Thyroid gland (tissue), 4 donors: Measurements from ENCODE around the gene PSMB11. TPM values are rescaled to one million over a fixed set of nuclear protein-coding genes. Genes with fewer than 3 reads are reported as not detected.

ENCODE experiments used
- DNase-seq, 2 donors: peaks; one replicate each; pipeline ENCODE4 v3.0.0-alpha.2; 2019
- H3K27ac ChIP-seq, 3 donors: fragments of 200-600 bp; sonication (generic); 1 replicate in 2 of 3; 2 replicates in 1 of 3; pipeline ENCODE4 v1.5.1; 2016 to 2019; ENCODE audit warnings: mild to moderate bottlenecking in 1 of 3, moderate library complexity in 1 of 3
- H3K27me3 ChIP-seq: fragments of 200-600 bp; sonication (generic); one replicate; pipeline ENCODE4 v1.5.1; 2019
- H3K36me3 ChIP-seq, 2 donors: fragments of 200-600 bp; sonication (generic); one replicate each; pipeline ENCODE4 v1.5.1; 2016 to 2019
- H3K4me1 ChIP-seq, 2 donors: fragments of 200-600 bp; sonication (generic); one replicate each; pipeline ENCODE4 v1.5.1; 2017 to 2019
- H3K4me3 ChIP-seq, 3 donors: fragments of 200-600 bp; sonication (generic); replicated peaks in 1 of 3; 1 replicate in 2 of 3; 2 replicates in 1 of 3; pipeline ENCODE4 v1.5.1; 2016; ENCODE audit warnings: mild to moderate bottlenecking in 1 of 3
- H3K9me3 ChIP-seq: fragments of 200-600 bp; sonication (generic); one replicate; pipeline ENCODE4 v1.5.1; 2017
- POLR2A ChIP-seq, 2 donors: fragments of 450-650 bp; IDR thresholded peaks; one replicate each; pipeline ENCODE4 v1.6.1; 2017; ENCODE audit warnings: antibody characterized with exemption in 2 of 2, mild to moderate bottlenecking in 2 of 2, moderate library complexity in 1 of 2
- WGBS, 2 donors: methylation state at CpG; one replicate each; pipeline ENCODE4 v1.1.5; 2017; 5-methylcytosine and 5-hydroxymethylcytosine counted together
- intact Hi-C: fragments of 100-400 bp; cut with DNase I; formaldehyde crosslinking; loops from one replicate; pipeline ENCODE4 v1.15.1; 2023
- total RNA-seq, 4 donors: library from RNA; depleted of rRNA; stranded (reverse); fragments of >200 nt; gene quantifications; one replicate each; pipeline ENCODE4 v1.2.3, GENCODE V29; 2016
- TF ChIP-seq, protein P1 (sequence below), 6 experiments: fragments of 200-600 bp in 3 of 6; fragments of 450-650 bp in 3 of 6; sonication (generic) in 3 of 6; IDR thresholded peaks; one replicate each; pipeline ENCODE4 v1.5.1; 2016 to 2019; ENCODE audit warnings: antibody characterized with exemption in 6 of 6, mild to moderate bottlenecking in 2 of 6, inconsistent platforms in 1 of 6, moderate library complexity in 1 of 6

The PSMB11 gene
- total RNA-seq, 4 donors from 2014 or later, result not detected

- H3K36me3 ChIP-seq, result peaks cover 29 to 37% of the 10 kb centered on the region in 2 donors
- H3K4me1 ChIP-seq, result peaks cover 7 to 11% of the 10 kb centered on the region in 2 donors
- no peak for DNase-seq
- H3K27me3 ChIP-seq, result no peaks in the 10 kb centered on the region
- WGBS, 2 donors, result 77 to 83% methylated on average over 2 of the region's 2 CpGs
- no peak overlapping the region for H3K4me3 ChIP-seq
- intact Hi-C loops, result no loop called here
- no peak overlapping the region for H3K27ac ChIP-seq
- TF ChIP-seq, protein P1, sequence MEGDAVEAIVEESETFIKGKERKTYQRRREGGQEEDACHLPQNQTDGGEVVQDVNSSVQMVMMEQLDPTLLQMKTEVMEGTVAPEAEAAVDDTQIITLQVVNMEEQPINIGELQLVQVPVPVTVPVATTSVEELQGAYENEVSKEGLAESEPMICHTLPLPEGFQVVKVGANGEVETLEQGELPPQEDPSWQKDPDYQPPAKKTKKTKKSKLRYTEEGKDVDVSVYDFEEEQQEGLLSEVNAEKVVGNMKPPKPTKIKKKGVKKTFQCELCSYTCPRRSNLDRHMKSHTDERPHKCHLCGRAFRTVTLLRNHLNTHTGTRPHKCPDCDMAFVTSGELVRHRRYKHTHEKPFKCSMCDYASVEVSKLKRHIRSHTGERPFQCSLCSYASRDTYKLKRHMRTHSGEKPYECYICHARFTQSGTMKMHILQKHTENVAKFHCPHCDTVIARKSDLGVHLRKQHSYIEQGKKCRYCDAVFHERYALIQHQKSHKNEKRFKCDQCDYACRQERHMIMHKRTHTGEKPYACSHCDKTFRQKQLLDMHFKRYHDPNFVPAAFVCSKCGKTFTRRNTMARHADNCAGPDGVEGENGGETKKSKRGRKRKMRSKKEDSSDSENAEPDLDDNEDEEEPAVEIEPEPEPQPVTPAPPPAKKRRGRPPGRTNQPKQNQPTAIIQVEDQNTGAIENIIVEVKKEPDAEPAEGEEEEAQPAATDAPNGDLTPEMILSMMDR (IDR thresholded peaks at IDR 0.05), result no peak
- TF ChIP-seq POLR2A (IDR thresholded peaks at IDR 0.05), result no peak
- H3K9me3 ChIP-seq, result no peaks in the 10 kb centered on the region
Measured at GRCh38 chr14:23028799-23029198, 13.2 kb upstream of the PSMB11 start.

DNA sequence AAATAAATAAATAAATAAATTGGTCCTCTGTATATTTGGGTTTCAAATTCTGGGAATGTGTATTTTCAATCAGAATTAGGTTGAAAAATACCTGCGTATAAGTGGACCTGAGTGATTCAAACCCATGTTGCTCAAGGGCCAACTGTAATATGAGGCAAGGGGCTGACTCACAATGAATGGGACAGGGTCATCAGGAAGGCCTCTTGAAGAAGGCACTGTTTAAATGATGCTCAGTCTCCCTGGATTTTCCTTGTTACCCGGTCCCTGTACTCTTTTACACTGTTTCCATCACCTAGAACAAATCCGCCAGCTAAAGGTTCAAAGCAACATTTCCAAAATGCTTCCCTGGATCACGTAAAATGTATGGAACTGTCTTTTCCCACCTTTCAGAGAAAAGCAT lies 11.1 kb upstream of the PSMB11 start:
- no peak for TF ChIP-seq POLR2A (IDR thresholded peaks at IDR 0.05)
- TF ChIP-seq, protein P1 (IDR thresholded peaks at IDR 0.05), result no peak
- Histone ChIP-seq H3K4me3 (no peak overlapping the region), H3K36me3 (peaks cover 19 to 30% of the 10 kb centered on the region in 2 donors)

DNA sequence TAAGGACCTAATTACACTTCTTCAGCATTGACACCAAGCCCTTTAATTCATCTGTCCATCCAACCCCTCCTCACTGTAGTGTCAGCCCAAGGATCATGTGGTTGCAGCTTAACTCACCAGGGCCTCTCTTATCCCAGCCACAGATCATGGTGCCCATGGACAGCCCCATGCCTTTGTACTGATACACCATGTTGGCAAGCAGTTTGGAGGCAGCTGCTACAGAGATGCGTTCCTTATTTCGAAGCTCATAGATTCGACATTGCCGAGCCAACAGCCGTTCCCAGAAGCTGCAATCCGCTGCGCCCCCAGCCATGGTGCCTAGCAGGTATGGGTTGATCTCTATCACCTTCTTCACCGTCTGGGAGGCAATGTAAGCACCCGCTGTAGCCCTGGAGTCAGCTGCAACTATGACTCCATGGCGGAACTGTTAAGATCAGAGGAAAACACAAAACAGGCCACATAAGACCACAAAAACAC lies 8.7 kb upstream of the PSMB11 start:
- peaks cover 17 to 24% of the 10 kb centered on the region in 2 donors for H3K36me3 ChIP-seq
- intact Hi-C loops, result no loop called here
- TF ChIP-seq, protein P1 (IDR thresholded peaks at IDR 0.05), result no peak
- DNase-seq, result no peak
- 96 to 97% methylated on average over 10 of the region's 10 CpGs for WGBS, 2 donors
- H3K4me1 ChIP-seq, result peaks cover 9 to 15% of the 10 kb centered on the region in 2 donors
- H3K9me3 ChIP-seq, result no peaks in the 10 kb centered on the region
- H3K27ac ChIP-seq, result no peak overlapping the region
- no peaks in the 10 kb centered on the region for H3K27me3 ChIP-seq
- no peak overlapping the region for H3K4me3 ChIP-seq

More for the DNA sequence above, 11.1 kb upstream of the PSMB11 start:
- WGBS, 2 donors, result 96 to 97% methylated on average over 4 of the region's 4 CpGs
- peaks cover 9 to 15% of the 10 kb centered on the region in 2 donors for H3K4me1 ChIP-seq
- no peak for DNase-seq
- intact Hi-C loops, result no loop called here
- no peaks in the 10 kb centered on the region for H3K9me3 ChIP-seq
- no peak overlapping the region for H3K27ac ChIP-seq
- no peaks in the 10 kb centered on the region for H3K27me3 ChIP-seq

DNA sequence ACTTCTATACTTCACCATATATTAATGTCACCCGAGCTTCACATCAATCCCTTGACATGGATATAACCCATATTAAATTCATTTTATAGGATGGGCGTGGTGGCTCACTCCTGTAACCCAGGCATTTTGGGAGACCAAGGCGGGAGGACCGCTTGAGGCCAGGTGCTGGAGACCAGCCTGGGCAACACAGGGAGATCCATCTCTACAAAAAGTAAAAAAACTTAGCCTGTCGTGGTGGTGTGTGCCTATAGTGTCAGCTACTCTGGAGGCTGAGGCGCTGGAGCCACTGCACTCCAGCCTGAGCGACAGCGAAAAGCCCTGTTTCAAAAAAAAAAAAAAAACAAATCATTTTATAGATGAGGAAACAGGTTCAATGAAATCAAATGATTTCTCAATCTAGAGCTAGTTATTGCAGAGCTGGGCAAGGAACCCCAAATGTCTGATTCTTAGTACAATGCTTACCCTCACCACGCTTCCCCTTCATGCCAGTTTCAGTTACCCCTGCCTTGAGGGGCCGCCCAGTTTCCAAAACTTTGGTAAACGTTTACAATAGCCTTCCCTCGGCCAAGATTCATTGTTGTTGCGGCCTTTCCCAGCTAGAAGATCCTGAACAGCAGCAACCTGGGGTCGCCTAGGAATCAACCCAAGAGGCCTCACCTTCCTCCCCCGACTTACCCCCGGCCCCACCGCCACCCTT lies 8.1 kb upstream of the PSMB11 start:
- Histone ChIP-seq H3K36me3 (peaks cover 17 to 24% of the 10 kb centered on the region in 2 donors), H3K4me1 (peaks cover 9 to 11% of the 10 kb centered on the region in 2 donors), H3K9me3 (no peaks in the 10 kb centered on the region), H3K27ac (peak overlapping the region; percentile 93 to 98 (median 95)), H3K4me3 (peak overlapping the region; percentile 37 to 95 (median 61)), H3K27me3 (no peaks in the 10 kb centered on the region)
- WGBS, 2 donors, result 41 to 44% methylated on average over 16 to 17 of the region's 17 CpGs
- TF ChIP-seq, protein P1 (IDR thresholded peaks at IDR 0.05), result no peak
- no peak for TF ChIP-seq POLR2A (IDR thresholded peaks at IDR 0.05)
- intact Hi-C loops, result no loop called here
- no peak for DNase-seq
